ENCODE measurements around the gene WDFY4. TPM values are rescaled to one million over a fixed set of nuclear protein-coding genes. Genes with fewer than 3 reads are reported as not detected.

WDFY4 gene
- polyA plus RNA-seq, 1 experiment: not detected

GRCh38 chr10:48731141-48731540 is 46.5 kb downstream of the WDFY4 start:
- no peak for DNase-seq (ENCODE audit: low read depth)
- Histone ChIP-seq H3K27me3 (ENCODE audit: control insufficient read depth, insufficient read depth, low read length) (peaks cover 3% of the 10 kb centered on the region), H3K36me3 (ENCODE audit: control insufficient read depth, insufficient read depth, low read length) (no peaks in the 10 kb centered on the region), H3K4me3 (ENCODE audit: low read depth, low read length) (no peak overlapping the region)
- ChIA-PET CTCF (interaction anchor here (0.9 kb wide), 1 partner anchor 176 kb away, joined by 3 read pairs; no protein-coding TSS in a partner anchor), POLR2A (no interaction called here)
- TF ChIP-seq, protein P1, sequence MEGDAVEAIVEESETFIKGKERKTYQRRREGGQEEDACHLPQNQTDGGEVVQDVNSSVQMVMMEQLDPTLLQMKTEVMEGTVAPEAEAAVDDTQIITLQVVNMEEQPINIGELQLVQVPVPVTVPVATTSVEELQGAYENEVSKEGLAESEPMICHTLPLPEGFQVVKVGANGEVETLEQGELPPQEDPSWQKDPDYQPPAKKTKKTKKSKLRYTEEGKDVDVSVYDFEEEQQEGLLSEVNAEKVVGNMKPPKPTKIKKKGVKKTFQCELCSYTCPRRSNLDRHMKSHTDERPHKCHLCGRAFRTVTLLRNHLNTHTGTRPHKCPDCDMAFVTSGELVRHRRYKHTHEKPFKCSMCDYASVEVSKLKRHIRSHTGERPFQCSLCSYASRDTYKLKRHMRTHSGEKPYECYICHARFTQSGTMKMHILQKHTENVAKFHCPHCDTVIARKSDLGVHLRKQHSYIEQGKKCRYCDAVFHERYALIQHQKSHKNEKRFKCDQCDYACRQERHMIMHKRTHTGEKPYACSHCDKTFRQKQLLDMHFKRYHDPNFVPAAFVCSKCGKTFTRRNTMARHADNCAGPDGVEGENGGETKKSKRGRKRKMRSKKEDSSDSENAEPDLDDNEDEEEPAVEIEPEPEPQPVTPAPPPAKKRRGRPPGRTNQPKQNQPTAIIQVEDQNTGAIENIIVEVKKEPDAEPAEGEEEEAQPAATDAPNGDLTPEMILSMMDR (IDR thresholded peaks at IDR 0.05; ENCODE audit: insufficient read depth, low read depth, low read length): no peak

- Histone ChIP-seq H3K4me3 (ENCODE audit: low read depth, low read length) (no peak overlapping the region), H3K27me3 (ENCODE audit: control insufficient read depth, insufficient read depth, low read length) (peaks cover 3% of the 10 kb centered on the region), H3K36me3 (ENCODE audit: control insufficient read depth, insufficient read depth, low read length) (no peaks in the 10 kb centered on the region)
- CTCF ChIA-PET: interaction anchor here (0.9 kb wide), 1 partner anchor 176 kb away, joined by 3 read pairs; no protein-coding TSS in a partner anchor
- POLR2A ChIA-PET: no interaction called here
- no peak for DNase-seq (ENCODE audit: low read depth)
- TF ChIP-seq, protein P1 (IDR thresholded peaks at IDR 0.05; ENCODE audit: insufficient read depth, low read depth, low read length): no peak
Measured at GRCh38 chr10:48731654-48732053, 47.0 kb downstream of the WDFY4 start.

DNA sequence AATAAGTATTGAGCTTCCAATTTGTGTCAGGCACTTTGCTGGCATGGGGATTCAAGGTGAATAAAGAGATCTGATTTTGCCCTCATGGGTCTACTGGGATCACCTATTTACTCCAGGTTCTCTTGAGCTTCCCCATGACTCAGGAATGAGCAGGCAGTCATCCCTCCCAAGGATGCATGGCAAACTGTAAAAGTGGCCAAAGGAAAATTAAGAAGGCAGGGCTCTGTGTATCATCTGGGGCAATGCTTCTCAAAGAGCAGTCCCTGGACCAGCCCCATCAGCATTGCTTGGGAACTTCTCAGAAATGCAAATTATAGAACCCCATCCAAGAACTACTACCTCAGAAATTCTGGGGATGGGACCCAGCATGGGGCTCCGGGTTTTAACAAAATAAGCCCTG is 48.7 kb downstream of the WDFY4 start:
- H3K27me3 ChIP-seq (ENCODE audit: control insufficient read depth, insufficient read depth, low read length): peaks cover 3% of the 10 kb centered on the region
- ChIA-PET CTCF (no interaction called here), POLR2A (no interaction called here)
- TF ChIP-seq, protein P1 (IDR thresholded peaks at IDR 0.05; ENCODE audit: insufficient read depth, low read depth, low read length): no peak
- no peaks in the 10 kb centered on the region for H3K36me3 ChIP-seq (ENCODE audit: control insufficient read depth, insufficient read depth, low read length)
- no peak for DNase-seq (ENCODE audit: low read depth)
- H3K4me3 ChIP-seq (ENCODE audit: low read depth, low read length): no peak overlapping the region

DNA sequence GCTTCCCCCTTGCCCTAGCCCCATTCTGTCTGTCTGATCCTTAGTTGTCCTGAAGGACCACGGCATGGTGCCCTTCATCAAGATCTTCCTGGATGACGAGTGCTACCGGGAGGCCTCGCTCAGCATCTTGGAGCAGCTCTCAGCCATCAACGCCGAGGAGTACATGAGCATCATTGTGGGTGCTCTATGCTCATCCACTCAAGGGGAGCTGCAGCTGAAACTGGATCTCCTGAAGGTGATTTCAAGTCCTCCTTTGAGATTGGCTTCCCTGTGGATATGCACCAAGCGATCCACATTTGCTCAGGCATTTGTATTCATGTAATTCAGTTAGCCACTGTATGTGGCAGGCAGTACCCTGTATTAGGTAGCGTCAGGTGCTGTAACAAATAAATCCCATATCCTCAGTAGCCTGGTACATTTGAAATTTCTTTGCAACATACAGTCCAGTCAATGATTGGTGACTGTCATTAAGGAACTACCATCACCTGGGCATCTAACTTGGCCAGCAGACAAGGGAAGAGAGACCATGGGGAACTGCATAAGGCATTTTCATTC is 51.2 kb downstream of the WDFY4 start:
- ChIA-PET CTCF (no interaction called here), POLR2A (no interaction called here)
- TF ChIP-seq, protein P1 (IDR thresholded peaks at IDR 0.05; ENCODE audit: insufficient read depth, low read depth, low read length): no peak
- H3K4me3 ChIP-seq (ENCODE audit: low read depth, low read length): no peak overlapping the region
- no peaks in the 10 kb centered on the region for H3K36me3 ChIP-seq (ENCODE audit: control insufficient read depth, insufficient read depth, low read length)
- peaks cover 2% of the 10 kb centered on the region for H3K27me3 ChIP-seq (ENCODE audit: control insufficient read depth, insufficient read depth, low read length)
- DNase-seq (ENCODE audit: low read depth): no peak

GRCh38 chr10:48736596-48736995 is 51.9 kb downstream of the WDFY4 start:
- peaks cover 2% of the 10 kb centered on the region for H3K27me3 ChIP-seq (ENCODE audit: control insufficient read depth, insufficient read depth, low read length)

More at GRCh38 chr10:48736596-48736995, 51.9 kb downstream of the WDFY4 start:
- Histone ChIP-seq H3K4me3 (ENCODE audit: low read depth, low read length) (no peak overlapping the region), H3K36me3 (ENCODE audit: control insufficient read depth, insufficient read depth, low read length) (no peaks in the 10 kb centered on the region)
- ChIA-PET POLR2A (no interaction called here), CTCF (no interaction called here)
- TF ChIP-seq, protein P1 (IDR thresholded peaks at IDR 0.05; ENCODE audit: insufficient read depth, low read depth, low read length): no peak
- DNase-seq (ENCODE audit: low read depth): no peak
